ENCODE data around the gene FAM47E. TPM values are rescaled to one million over a fixed set of nuclear protein-coding genes. Genes with fewer than 3 reads are reported as not detected.

The FAM47E gene
- total and polyA plus RNA-seq, 9 of the 15 experiments (the other 6 are each of a cell fraction or from before 2014, with no cell fraction given): 3.7 to 15.6 (median 6.4) TPM

GRCh38 chr4:76256968-76257367, 5.4 kb downstream of the FAM47E start:
- Histone ChIP-seq H3K27ac (ENCODE audit: extremely low read depth, low read depth, low read length) (no peak overlapping the region; the same call in 2 of the 3 replicates), H3K4me3 (no peak overlapping the region; the same call in 1 of the 2 replicates), H3K4me1 (replicated peaks in 1 of 2; ENCODE audit: control insufficient read depth in 2 of 2, insufficient read depth in 2 of 2, low read length in 2 of 2) (peaks cover 2 to 18% of the 10 kb centered on the region in 2 experiments; a peak in 4 of 5 replicates), H4K20me1 (replicated peaks; ENCODE audit: control insufficient read depth, insufficient read depth, low read length) (no peaks in the 10 kb centered on the region), H3K27me3 (ENCODE audit: control insufficient read depth in 2 of 2, insufficient read depth in 2 of 2, low read length in 2 of 2) (no peaks in the 10 kb centered on the region), H2AFZ (ENCODE audit: low read depth, low read length) (peak overlapping the region; percentile 83), H3K9ac (ENCODE audit: insufficient read depth in 1 of 2, low read depth in 2 of 2, low read length in 2 of 2) (no peak overlapping the region), H3K9me3 (replicated peaks; ENCODE audit: control insufficient read depth, insufficient read depth, low read depth, low read length) (no peaks in the 10 kb centered on the region), H3K36me3 (ENCODE audit: control insufficient read depth, insufficient read depth, low read length) (no peaks in the 10 kb centered on the region), H3K9me1 (ENCODE audit: control insufficient read depth, insufficient read depth, low read length) (no peaks in the 10 kb centered on the region), H3K79me2 (ENCODE audit: control insufficient read depth, insufficient read depth, low read length) (no peaks in the 10 kb centered on the region), H3K4me2 (ENCODE audit: insufficient read depth, low read length) (peak overlapping the region; percentile 65; the same call in 1 of the 2 replicates)
- ChIA-PET POLR2A (no interaction called here), CTCF (ENCODE audit: low intra/inter-chr PET ratio) (no interaction called here)
- in situ Hi-C loops (cut with MboI) (no loop called here), intact Hi-C loops (cut with micrococcal nuclease) (loop anchor here (10.0 kb wide), 1 partner anchor 118 kb away; no protein-coding TSS in a partner anchor)
- WGBS (ENCODE audit: insufficient coverage, low coverage, missing lambda C conversion rate): 59% methylated on average over 1 of the region's 1 CpG
- DNase-seq (ENCODE audit: extremely low read depth in 1 of 4, low spot score in 3 of 4) (peak in 1 of 4 experiments; percentile 19), ATAC-seq (peak; percentile 29; the same call in 1 of the 3 replicates), FAIRE-seq (peak; percentile 69)
- no peak for TF ChIP-seq FOS (IDR thresholded peaks at IDR 0.05; ENCODE audit: extremely low read depth, insufficient read length)
- peak; percentile 49 for TF ChIP-seq REST (IDR thresholded peaks at IDR 0.05; ENCODE audit: borderline replicate concordance)
- TF ChIP-seq REST (CRISPR knock-in tag; IDR thresholded peaks at IDR 0.05; ENCODE audit: low read depth): no peak
- BruUV-seq (replicated peaks): no TSS peak
